PC-3 (cell line): ENCODE data around the gene RAB30. TPM values are rescaled to one million over a fixed set of nuclear protein-coding genes. Genes with fewer than 3 reads are reported as not detected.

ENCODE experiments used
- ATAC-seq: fragments of 200-7000 bp; cut with Tn5 transposase; 2 replicates; pipeline ENCODE4 v1.9.1; 2020; ENCODE audit warnings: mild to moderate bottlenecking, moderate library complexity
- BruUV-seq: library from RNA; stranded (reverse); fragments of 400-500 nt; replicated peaks from 2 replicates; lab custom pipeline; 2021; lab: Mats Ljungman, UMichigan
- CTCF ChIA-PET: fragments of 300-600 bp; sonication (Branson Sonifier 250); formaldehyde crosslinking; loops from one replicate; lab custom pipeline; 2022; ENCODE audit warnings: antibody characterized with exemption; lab: Charles Lee
- POLR2A ChIA-PET: fragments of 300-600 bp; sonication (Branson Sonifier 250); formaldehyde crosslinking; loops from one replicate; lab custom pipeline; 2022; ENCODE audit warnings: antibody characterized with exemption; ENCODE audit not compliant: unreplicated experiment; lab: Charles Lee
- DNase-seq: peaks from one replicate; pipeline ENCODE4 v3.0.0-alpha.2; 2015
- H2AFZ ChIP-seq: fragments of 300-600 bp; sonication (generic); 2 replicates; pipeline ENCODE4 v1.6.0; 2016; ENCODE audit warnings: antibody characterized with exemption, low read length
- H3F3A ChIP-seq: fragments of 300-600 bp; sonication (generic); one replicate; pipeline ENCODE4 v1.6.0; 2017; ENCODE audit warnings: antibody characterized with exemption, low read length, control low read depth, mild to moderate bottlenecking; ENCODE audit not compliant: unreplicated experiment
- H3K27ac ChIP-seq: fragments of 300-600 bp; sonication (generic); 2 replicates; pipeline ENCODE4 v1.5.1; 2016; ENCODE audit warnings: mild to moderate bottlenecking, low read length
- H3K27me3 ChIP-seq: fragments of 300-600 bp; sonication (generic); 2 replicates; pipeline ENCODE4 v1.6.1; 2016; ENCODE audit warnings: low read length, mixed read lengths
- H3K36me3 ChIP-seq: fragments of 300-600 bp; sonication (generic); 2 replicates; pipeline ENCODE4 v1.6.1; 2016; ENCODE audit warnings: low read depth, mixed run types, low read length, mixed read lengths
- H3K4me1 ChIP-seq: fragments of 300-600 bp; sonication (generic); 2 replicates; pipeline ENCODE4 v1.5.1; 2016; ENCODE audit warnings: low read length; ENCODE audit not compliant: insufficient read depth
- H3K4me2 ChIP-seq: fragments of 300-600 bp; sonication (generic); 2 replicates; pipeline ENCODE4 v1.6.0; 2016; ENCODE audit warnings: low read length
- H3K4me3 ChIP-seq: fragments of 300-600 bp; sonication (generic); 2 replicates; pipeline ENCODE4 v1.5.1; 2016; ENCODE audit warnings: mild to moderate bottlenecking, low read length, mixed read lengths
- H3K79me2 ChIP-seq: fragments of 300-600 bp; sonication (generic); 2 replicates; pipeline ENCODE4 v1.6.1; 2017; ENCODE audit warnings: low read length, mixed read lengths
- H3K9ac ChIP-seq: fragments of 300-600 bp; sonication (generic); 2 replicates; pipeline ENCODE4 v1.6.0; 2016; ENCODE audit warnings: mild to moderate bottlenecking, low read length
- H3K9me2 ChIP-seq: fragments of 300-600 bp; sonication (generic); replicated peaks from 2 replicates; pipeline ENCODE4 v1.6.1; 2016; ENCODE audit warnings: mixed run types, low read length, mixed read lengths
- H3K9me3 ChIP-seq: fragments of 300-600 bp; sonication (generic); 2 replicates; pipeline ENCODE4 v1.6.1; 2016; ENCODE audit warnings: low read length, mixed read lengths
- H4K20me1 ChIP-seq: fragments of 300-600 bp; sonication (generic); 2 replicates; pipeline ENCODE4 v1.6.1; 2016; ENCODE audit warnings: low read length, mixed read lengths
- CTCF ChIP-seq: fragments of 300-600 bp; sonication (generic); conservative IDR thresholded peaks from 2 replicates; pipeline ENCODE4 v1.5.1; 2017; ENCODE audit warnings: antibody characterized with exemption, low read depth, mild to moderate bottlenecking, low read length
- EZH2 ChIP-seq: fragments of 300-600 bp; sonication (generic); IDR thresholded peaks from one replicate; pipeline ENCODE4 v1.6.1; 2017; ENCODE audit warnings: antibody characterized with exemption, mild to moderate bottlenecking, low read length; ENCODE audit not compliant: unreplicated experiment
- EZH2phosphoT487 ChIP-seq: fragments of 300-600 bp; sonication (generic); IDR thresholded peaks from 2 replicates; pipeline ENCODE4 v1.6.1; 2018; ENCODE audit warnings: mild to moderate bottlenecking, antibody characterized with exemption, low read length, borderline replicate concordance
- intact Hi-C: fragments of 100-400 bp; cut with micrococcal nuclease; formaldehyde crosslinking; loops from 2 replicates; pipeline ENCODE4 v1.9.0; 2023
- total RNA-seq: library from RNA; depleted of rRNA; stranded (reverse); fragments of >200 nt; gene quantifications from 2 replicates; pipeline ENCODE4 v1.2.3, GENCODE V29; 2014

Gene RAB30
- total RNA-seq, 1 experiment from 2014 or later, result 6.6 TPM

- ATAC-seq, result no peak
Observed at GRCh38 chr11:83105168-83105567, 33.5 kb upstream of the RAB30 start.

GRCh38 chr11:83102834-83103233 lies 31.1 kb upstream of the RAB30 start:
- TF ChIP-seq EZH2, result no peak
- TF ChIP-seq CTCF, result no peak
- no peak for TF ChIP-seq EZH2phosphoT487
- ChIA-PET CTCF (no interaction called here), POLR2A (no interaction called here)
- H3K79me2 ChIP-seq, result no peaks in the 10 kb centered on the region
- ATAC-seq, result no peak; the same call in 1 of the 2 replicates
- no peak overlapping the region for H2AFZ ChIP-seq
- no peaks in the 10 kb centered on the region for H3K36me3 ChIP-seq
- DNase-seq, result no peak
- H3K9me2 ChIP-seq, result no peaks in the 10 kb centered on the region
- intact Hi-C loops, result no loop called here
- H3K27ac ChIP-seq, result no peak overlapping the region
- H3K9ac ChIP-seq, result no peak overlapping the region
- BruUV-seq, result no TSS peak
- no peaks in the 10 kb centered on the region for H3K9me3 ChIP-seq
- no peak overlapping the region for H3K4me2 ChIP-seq
- no peaks in the 10 kb centered on the region for H3K27me3 ChIP-seq
- H3K4me3 ChIP-seq, result no peak overlapping the region
- no peaks in the 10 kb centered on the region for H3F3A ChIP-seq
- no peaks in the 10 kb centered on the region for H4K20me1 ChIP-seq
- peaks cover 10% of the 10 kb centered on the region; the same call in 1 of the 2 replicates for H3K4me1 ChIP-seq

More at GRCh38 chr11:83105168-83105567, 33.5 kb upstream of the RAB30 start:
- no peak for DNase-seq
- Histone ChIP-seq H3K79me2 (no peaks in the 10 kb centered on the region), H3K36me3 (no peaks in the 10 kb centered on the region), H2AFZ (no peak overlapping the region), H3F3A (no peaks in the 10 kb centered on the region), H3K27ac (no peak overlapping the region), H4K20me1 (no peaks in the 10 kb centered on the region), H3K4me1 (peaks cover 10% of the 10 kb centered on the region; the same call in 1 of the 2 replicates), H3K27me3 (no peaks in the 10 kb centered on the region), H3K9me3 (no peaks in the 10 kb centered on the region), H3K4me3 (no peak overlapping the region), H3K9ac (no peak overlapping the region), H3K4me2 (no peak overlapping the region), H3K9me2 (no peaks in the 10 kb centered on the region)
- ChIA-PET CTCF (no interaction called here), POLR2A (interaction anchor here (0.6 kb wide), 1 partner anchor 31 kb away, joined by 7 read pairs; no protein-coding TSS in a partner anchor)
- BruUV-seq, result no TSS peak
- intact Hi-C loops, result no loop called here
- TF ChIP-seq EZH2phosphoT487 (no peak), EZH2 (no peak), CTCF (no peak)

- CTCF ChIA-PET, result interaction anchor here (0.6 kb wide), 1 partner anchor 322 kb away, joined by 4 read pairs; no protein-coding TSS in a partner anchor
- Histone ChIP-seq H2AFZ (no peak overlapping the region), H3K4me2 (no peak overlapping the region)
Observed at GRCh38 chr11:83097429-83098075, 25.9 kb upstream of the RAB30 start.

More at GRCh38 chr11:83097429-83098075, 25.9 kb upstream of the RAB30 start:
- no peak overlapping the region for H3K4me3 ChIP-seq
- POLR2A ChIA-PET, result no interaction called here
- no peaks in the 10 kb centered on the region for H3K79me2 ChIP-seq
- no peaks in the 10 kb centered on the region for H3K36me3 ChIP-seq
- H3K9ac ChIP-seq, result no peak overlapping the region
- H3K4me1 ChIP-seq, result peaks cover 11% of the 10 kb centered on the region
- 0 out of 2 replicates have a peak, but pooled peaks cover 1% of the 10 kb centered on the region for H4K20me1 ChIP-seq
- TF ChIP-seq EZH2 (no peak), EZH2phosphoT487 (no peak), CTCF (no peak)
- H3K27me3 ChIP-seq, result no peaks in the 10 kb centered on the region
- H3K27ac ChIP-seq, result no peak overlapping the region
- DNase-seq (no peak), ATAC-seq (no peak)
- intact Hi-C loops, result no loop called here
- no peaks in the 10 kb centered on the region for H3F3A ChIP-seq
- no peaks in the 10 kb centered on the region for H3K9me3 ChIP-seq
- BruUV-seq, result no TSS peak
- no peaks in the 10 kb centered on the region for H3K9me2 ChIP-seq
